ENCODE data around the gene MEDAG.

Gene MEDAG

GRCh38 chr13:30905932-30906383 is at the start of gene MEDAG:
Gene MEDAG (plus strand): TSS chr13:30906271. CDS start chr13:30906516, 245 bp downstream.
- in situ Hi-C loops (cut with MboI; ENCODE audit: low sequenced_read_pairs): no loop called here

- in situ Hi-C loops (cut with MboI; ENCODE audit: low sequenced_read_pairs): no loop called here
These were observed 49.1 kb upstream of the MEDAG start for GRCh38 chr13:30857018-30857417.

GRCh38 chr13:30857636-30858035 is 48.4 kb upstream of the MEDAG start:
- in situ Hi-C loops (cut with MboI; ENCODE audit: low sequenced_read_pairs): no loop called here

GRCh38 chr13:30859326-30859725 is 46.7 kb upstream of the MEDAG start:
- in situ Hi-C loops (cut with MboI; ENCODE audit: low sequenced_read_pairs): no loop called here

- in situ Hi-C loops (cut with MboI; ENCODE audit: low sequenced_read_pairs): no loop called here
These were observed 44.9 kb upstream of the MEDAG start for GRCh38 chr13:30861163-30861562.

- in situ Hi-C loops (cut with MboI; ENCODE audit: low sequenced_read_pairs): no loop called here
These were observed 44.1 kb upstream of the MEDAG start for GRCh38 chr13:30861836-30862467.

- in situ Hi-C loops (cut with MboI; ENCODE audit: low sequenced_read_pairs): no loop called here
These were observed 43.4 kb upstream of the MEDAG start for GRCh38 chr13:30862707-30863106.

- in situ Hi-C loops (cut with MboI; ENCODE audit: low sequenced_read_pairs): no loop called here
These were observed 42.8 kb upstream of the MEDAG start for GRCh38 chr13:30863231-30863630.

- in situ Hi-C loops (cut with MboI; ENCODE audit: low sequenced_read_pairs): no loop called here
These were observed 42.3 kb upstream of the MEDAG start for GRCh38 chr13:30863796-30864195.

- in situ Hi-C loops (cut with MboI; ENCODE audit: low sequenced_read_pairs): no loop called here
These were observed 41.5 kb upstream of the MEDAG start for GRCh38 chr13:30864433-30865122.

GRCh38 chr13:30865123-30866049 is 40.7 kb upstream of the MEDAG start:
- in situ Hi-C loops (cut with MboI; ENCODE audit: low sequenced_read_pairs): no loop called here

- in situ Hi-C loops (cut with MboI; ENCODE audit: low sequenced_read_pairs): no loop called here
These were observed 39.4 kb upstream of the MEDAG start for GRCh38 chr13:30866677-30867076.

- in situ Hi-C loops (cut with MboI; ENCODE audit: low sequenced_read_pairs): no loop called here
These were observed 38.9 kb upstream of the MEDAG start for GRCh38 chr13:30867089-30867669.

GRCh38 chr13:30868799-30869470 is 37.1 kb upstream of the MEDAG start:
- in situ Hi-C loops (cut with MboI; ENCODE audit: low sequenced_read_pairs): no loop called here

GRCh38 chr13:30869491-30869890 is 36.6 kb upstream of the MEDAG start:
- in situ Hi-C loops (cut with MboI; ENCODE audit: low sequenced_read_pairs): no loop called here

GRCh38 chr13:30870049-30870884 is 35.8 kb upstream of the MEDAG start:
- in situ Hi-C loops (cut with MboI; ENCODE audit: low sequenced_read_pairs): no loop called here

- in situ Hi-C loops (cut with MboI; ENCODE audit: low sequenced_read_pairs): no loop called here
These were observed 35.0 kb upstream of the MEDAG start for GRCh38 chr13:30870916-30871587.

- in situ Hi-C loops (cut with MboI; ENCODE audit: low sequenced_read_pairs): no loop called here
These were observed 34.3 kb upstream of the MEDAG start for GRCh38 chr13:30871588-30872275.

- in situ Hi-C loops (cut with MboI; ENCODE audit: low sequenced_read_pairs): no loop called here
These were observed 33.8 kb upstream of the MEDAG start for GRCh38 chr13:30872276-30872594.
